ENCODE measurements around the gene LAMP2. TPM values are rescaled to one million over a fixed set of nuclear protein-coding genes. Genes with fewer than 3 reads are reported as not detected.

Gene LAMP2
- polyA plus RNA-seq, 3 donors, result 30.5 to 52.3 (median 32.2) TPM

GRCh38 chrX:120463241-120463640 is 5.9 kb downstream of the LAMP2 start:
- H3K27ac ChIP-seq (ENCODE audit: low read depth, low read length), result no peak overlapping the region
- 57 to 93% (median 68%) methylated on average over 1 of the region's 1 CpG for WGBS, 3 donors

- H3K27ac ChIP-seq (ENCODE audit: low read depth, low read length), result no peak overlapping the region
- 49 to 89% (median 53%) methylated on average over 2 of the region's 2 CpGs for WGBS, 3 donors
Measured at GRCh38 chrX:120462370-120462769, 6.7 kb downstream of the LAMP2 start.

GRCh38 chrX:120459309-120459708 is 9.8 kb downstream of the LAMP2 start:
- H3K27ac ChIP-seq (ENCODE audit: low read depth, low read length), result no peak overlapping the region

- H3K27ac ChIP-seq (ENCODE audit: low read depth, low read length), result no peak overlapping the region
- 26 to 52% (median 33%) methylated on average over 2 of the region's 2 CpGs for WGBS, 3 donors
Measured at GRCh38 chrX:120457766-120458180, 11.3 kb downstream of the LAMP2 start.

- WGBS, 3 donors, result 34 to 56% (median 48%) methylated on average over 4 of the region's 4 CpGs
- no peak overlapping the region for H3K27ac ChIP-seq (ENCODE audit: low read depth, low read length)
Measured at GRCh38 chrX:120456973-120457372, 12.1 kb downstream of the LAMP2 start.

GRCh38 chrX:120453985-120454384 is 15.1 kb downstream of the LAMP2 start:
- no peak overlapping the region for H3K27ac ChIP-seq (ENCODE audit: low read depth, low read length)
- 74 to 75% (median 75%) methylated on average over 5 of the region's 5 CpGs for WGBS, 3 donors

- H3K27ac ChIP-seq (ENCODE audit: low read depth, low read length), result no peak overlapping the region
- WGBS, 3 donors, result 30 to 36% (median 35%) methylated on average over 3 of the region's 3 CpGs
Measured at GRCh38 chrX:120452131-120452530, 17.0 kb downstream of the LAMP2 start.

GRCh38 chrX:120450163-120450562 is 18.9 kb downstream of the LAMP2 start:
- no peak overlapping the region for H3K27ac ChIP-seq (ENCODE audit: low read depth, low read length)
- WGBS, 3 donors, result 49 to 85% (median 64%) methylated on average over 3 of the region's 3 CpGs

- WGBS, 3 donors, result 67 to 78% (median 69%) methylated on average over 8 of the region's 8 CpGs
Measured at GRCh38 chrX:120446498-120446897, 22.6 kb downstream of the LAMP2 start.

GRCh38 chrX:120439921-120440320 is 29.2 kb downstream of the LAMP2 start:
- no peak overlapping the region for H3K27ac ChIP-seq (ENCODE audit: low read depth, low read length)
- 60 to 93% (median 66%) methylated on average over 3 of the region's 3 CpGs for WGBS, 3 donors

More at GRCh38 chrX:120446498-120446897, 22.6 kb downstream of the LAMP2 start:
- H3K27ac ChIP-seq (ENCODE audit: low read depth, low read length), result no peak overlapping the region

- no peak overlapping the region for H3K27ac ChIP-seq (ENCODE audit: low read depth, low read length)
- WGBS, 3 donors, result 72 to 89% (median 85%) methylated on average over 2 of the region's 2 CpGs
Measured at GRCh38 chrX:120429776-120430540, 39.1 kb downstream of the LAMP2 start.

- 3 to 15% (median 6%) methylated on average over 2 of the region's 2 CpGs for WGBS, 3 donors
- no peak overlapping the region for H3K27ac ChIP-seq (ENCODE audit: low read depth, low read length)
Measured at GRCh38 chrX:120428309-120428708, 40.8 kb downstream of the LAMP2 start.

GRCh38 chrX:120426599-120426998 is 42.5 kb downstream of the LAMP2 start:
- no peak overlapping the region for H3K27ac ChIP-seq (ENCODE audit: low read depth, low read length)

GRCh38 chrX:120419463-120419862 is 49.6 kb downstream of the LAMP2 start:
- no peak overlapping the region for H3K27ac ChIP-seq (ENCODE audit: low read depth, low read length)
- WGBS, 3 donors, result 22 to 57% (median 45%) methylated on average over 2 of the region's 2 CpGs

- H3K27ac ChIP-seq (ENCODE audit: low read depth, low read length), result no peak overlapping the region
- 70 to 90% (median 75%) methylated on average over 1 of the region's 1 CpG for WGBS, 3 donors
Measured at GRCh38 chrX:120408168-120408567, 60.9 kb downstream of the LAMP2 start.

- H3K27ac ChIP-seq (ENCODE audit: low read depth, low read length), result no peak overlapping the region
- WGBS, 3 donors, result 79 to 92% (median 85%) methylated on average over 5 of the region's 5 CpGs
Measured at GRCh38 chrX:120406638-120407037, 62.5 kb downstream of the LAMP2 start.

GRCh38 chrX:120402369-120402768 is 66.7 kb downstream of the LAMP2 start:
- H3K27ac ChIP-seq (ENCODE audit: low read depth, low read length), result no peak overlapping the region
- 83 to 92% (median 85%) methylated on average over 2 of the region's 2 CpGs for WGBS, 3 donors

GRCh38 chrX:120401301-120401700 is 67.8 kb downstream of the LAMP2 start:
- H3K27ac ChIP-seq (ENCODE audit: low read depth, low read length), result no peak overlapping the region

- WGBS, 3 donors, result 12 to 17% (median 15%) methylated on average over 3 of the region's 3 CpGs
- H3K27ac ChIP-seq (ENCODE audit: low read depth, low read length), result no peak overlapping the region
Measured at GRCh38 chrX:120380699-120381098, 88.4 kb downstream of the LAMP2 start.

- WGBS, 3 donors, result 38 to 70% (median 63%) methylated on average over 6 of the region's 6 CpGs
Measured at GRCh38 chrX:120379937-120380681, 89.0 kb downstream of the LAMP2 start.

More at GRCh38 chrX:120379937-120380681, 89.0 kb downstream of the LAMP2 start:
- no peak overlapping the region for H3K27ac ChIP-seq (ENCODE audit: low read depth, low read length)

Measured in adipose tissue (tissue), 3 donors.